ENCODE results near the gene DCST2.

Gene DCST2

DNA sequence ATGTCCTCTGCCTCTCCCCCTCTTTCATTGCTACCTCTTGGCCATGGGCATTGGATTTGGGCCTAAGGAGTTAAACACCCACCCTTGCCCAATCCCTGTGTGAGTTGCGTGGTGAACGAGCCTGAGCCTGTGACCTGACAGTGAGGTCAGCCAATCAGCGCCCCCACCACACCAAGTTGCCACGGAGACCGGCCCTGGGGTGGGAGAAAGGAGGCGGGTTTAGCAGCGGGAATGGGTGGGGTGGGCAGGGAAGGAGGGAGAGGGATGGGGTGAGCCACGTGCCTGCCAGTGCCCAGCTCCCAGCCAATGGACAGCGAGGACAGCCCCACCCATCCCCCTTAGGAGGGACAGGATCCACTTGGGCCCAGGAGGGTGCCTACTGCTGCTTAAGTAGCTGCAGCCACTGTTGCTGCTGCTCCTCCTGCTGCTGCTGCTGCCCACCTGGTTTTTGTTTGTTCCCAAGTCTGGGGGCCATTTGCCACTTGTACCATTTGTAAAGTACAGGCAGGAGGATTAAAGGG, 21.5 kb downstream of the DCST2 start:
- DNase-seq (ENCODE audit: low read depth in 2 of 2, low spot score in 1 of 2): no peak

DNA sequence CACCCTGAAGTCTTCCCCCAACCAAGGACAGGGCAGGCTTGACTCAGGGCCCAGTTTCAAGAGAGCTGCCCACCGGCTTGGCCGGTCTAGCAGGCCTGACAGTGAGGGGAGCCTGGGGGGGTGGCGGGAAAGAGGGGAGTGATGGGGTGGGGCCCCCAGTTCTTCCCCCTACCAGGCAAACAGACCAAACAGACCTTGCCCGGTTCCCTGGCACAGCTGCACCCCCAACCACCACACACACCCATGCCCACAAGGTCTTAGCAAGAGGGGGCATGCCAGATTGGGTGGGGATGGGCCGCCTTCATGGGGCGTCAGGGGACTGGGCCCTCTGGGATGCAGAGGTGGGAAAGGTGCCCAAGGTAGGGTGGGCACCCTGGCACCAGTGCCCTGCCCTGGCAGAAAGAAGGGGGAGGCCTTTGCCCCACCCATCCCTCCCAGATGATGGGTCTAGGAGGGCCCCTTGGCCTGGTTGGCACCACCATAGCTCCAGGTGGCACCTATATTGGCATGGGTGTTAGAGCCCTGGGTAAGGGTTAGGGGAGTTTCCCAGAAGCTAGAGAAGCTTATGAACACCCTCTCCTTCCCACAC, 22.1 kb downstream of the DCST2 start:
- no peak for DNase-seq (ENCODE audit: low read depth in 2 of 2, low spot score in 1 of 2)

DNA sequence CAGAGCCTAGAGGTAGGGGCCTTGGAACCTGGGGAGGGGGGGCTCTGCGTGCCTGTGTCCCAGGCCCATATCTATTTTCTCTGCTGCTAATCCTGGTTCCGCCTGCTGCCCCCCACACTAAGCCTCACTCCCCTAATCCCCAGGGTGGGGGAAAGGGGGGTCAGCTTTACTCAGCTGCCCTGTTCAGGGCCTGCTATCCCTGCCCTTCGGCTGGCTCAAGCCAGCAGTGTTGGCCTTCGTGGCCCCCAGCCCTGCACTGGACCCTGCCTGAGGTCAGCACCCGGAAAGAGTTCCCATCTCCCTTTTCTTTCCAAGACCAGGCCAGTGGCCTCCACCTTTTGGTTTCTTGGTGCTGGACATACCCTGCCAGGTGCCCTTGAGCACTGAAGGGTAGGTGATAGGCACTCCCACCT, 22.6 kb downstream of the DCST2 start:
- no peak for DNase-seq (ENCODE audit: low read depth in 2 of 2, low spot score in 1 of 2)

DNA sequence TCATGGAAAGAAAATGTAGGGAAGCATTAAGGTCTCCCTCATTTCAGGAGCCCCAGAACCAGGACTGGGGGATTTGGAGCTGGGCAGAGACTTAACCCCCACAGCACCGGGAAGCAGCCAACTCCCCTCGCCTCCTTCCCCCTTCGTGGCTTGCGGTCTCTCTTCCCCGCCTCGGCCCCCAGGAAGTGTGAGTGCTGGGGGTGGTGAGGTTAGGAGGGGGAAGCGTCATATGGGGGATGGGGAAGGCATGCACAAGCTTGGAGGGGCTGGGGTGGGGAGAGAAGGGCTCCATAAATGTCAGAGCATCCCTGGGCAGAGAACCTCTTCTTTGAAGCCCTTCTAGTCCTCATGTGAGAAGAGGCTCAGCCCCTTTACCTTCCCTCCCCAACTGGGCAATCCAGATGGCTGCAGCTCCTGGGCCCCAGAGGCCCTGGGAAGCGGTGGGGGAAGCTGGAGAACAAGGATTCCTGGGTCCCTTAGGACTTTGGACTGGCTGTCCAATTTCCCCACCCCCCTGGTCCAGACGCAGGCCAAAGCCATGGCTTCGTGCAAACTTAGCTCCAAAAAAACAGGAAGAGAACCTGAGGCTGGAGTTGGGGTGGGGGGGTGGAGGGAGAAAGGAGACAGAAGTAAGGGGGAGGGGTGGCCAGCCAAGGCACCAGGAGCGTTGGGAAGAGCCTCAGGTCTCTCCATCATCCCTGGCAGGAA, 23.2 kb downstream of the DCST2 start:
- DNase-seq (ENCODE audit: low read depth in 2 of 2, low spot score in 1 of 2): no peak

DNA sequence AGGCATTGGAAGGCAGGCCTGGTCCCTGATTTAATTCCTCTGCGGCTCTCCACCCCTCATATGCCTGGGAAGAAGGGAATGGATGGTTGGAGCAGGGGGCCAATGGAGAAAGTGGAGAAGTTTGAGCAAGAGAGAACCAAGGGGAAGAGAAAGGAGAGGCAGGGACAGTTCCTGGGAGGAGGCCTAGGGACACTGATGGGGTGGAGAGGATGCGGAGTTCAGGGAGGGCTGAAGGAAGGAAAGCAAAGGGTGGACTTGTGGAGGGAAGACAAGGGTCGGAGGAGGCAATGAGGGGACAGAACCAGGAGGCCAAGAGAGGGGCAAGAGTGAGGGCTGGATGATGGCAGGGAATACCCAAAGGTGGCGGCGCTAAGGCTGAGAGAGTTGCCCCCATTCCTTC, 23.8 kb downstream of the DCST2 start:
- no peak for DNase-seq (ENCODE audit: low read depth in 2 of 2, low spot score in 1 of 2)

DNA sequence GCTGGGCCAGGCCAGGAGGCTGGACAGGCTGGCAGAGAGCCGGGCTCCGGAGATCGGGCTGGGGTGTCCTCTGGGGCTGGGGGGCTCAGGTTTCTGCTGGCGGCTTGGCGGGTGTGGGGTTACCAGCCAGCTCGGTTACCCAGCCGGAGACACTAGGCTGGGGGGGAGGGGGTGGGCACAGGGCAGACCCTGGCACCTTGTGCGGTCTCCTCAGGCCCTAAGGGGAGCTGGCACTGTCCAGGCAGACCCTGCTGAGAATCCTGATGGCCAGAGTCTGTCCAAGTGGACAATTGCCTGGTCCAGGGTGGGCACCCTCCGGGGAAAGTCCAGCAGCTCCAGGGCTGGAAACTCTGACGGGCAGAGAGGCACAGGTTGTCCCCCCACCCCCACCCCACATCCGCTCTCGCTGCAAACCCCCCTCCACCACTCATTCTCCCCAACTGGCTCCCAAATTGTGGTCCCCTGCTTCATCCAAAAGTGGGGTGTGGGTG, 24.3 kb downstream of the DCST2 start:
- no peak for DNase-seq (ENCODE audit: low read depth in 2 of 2, low spot score in 1 of 2)

DNA sequence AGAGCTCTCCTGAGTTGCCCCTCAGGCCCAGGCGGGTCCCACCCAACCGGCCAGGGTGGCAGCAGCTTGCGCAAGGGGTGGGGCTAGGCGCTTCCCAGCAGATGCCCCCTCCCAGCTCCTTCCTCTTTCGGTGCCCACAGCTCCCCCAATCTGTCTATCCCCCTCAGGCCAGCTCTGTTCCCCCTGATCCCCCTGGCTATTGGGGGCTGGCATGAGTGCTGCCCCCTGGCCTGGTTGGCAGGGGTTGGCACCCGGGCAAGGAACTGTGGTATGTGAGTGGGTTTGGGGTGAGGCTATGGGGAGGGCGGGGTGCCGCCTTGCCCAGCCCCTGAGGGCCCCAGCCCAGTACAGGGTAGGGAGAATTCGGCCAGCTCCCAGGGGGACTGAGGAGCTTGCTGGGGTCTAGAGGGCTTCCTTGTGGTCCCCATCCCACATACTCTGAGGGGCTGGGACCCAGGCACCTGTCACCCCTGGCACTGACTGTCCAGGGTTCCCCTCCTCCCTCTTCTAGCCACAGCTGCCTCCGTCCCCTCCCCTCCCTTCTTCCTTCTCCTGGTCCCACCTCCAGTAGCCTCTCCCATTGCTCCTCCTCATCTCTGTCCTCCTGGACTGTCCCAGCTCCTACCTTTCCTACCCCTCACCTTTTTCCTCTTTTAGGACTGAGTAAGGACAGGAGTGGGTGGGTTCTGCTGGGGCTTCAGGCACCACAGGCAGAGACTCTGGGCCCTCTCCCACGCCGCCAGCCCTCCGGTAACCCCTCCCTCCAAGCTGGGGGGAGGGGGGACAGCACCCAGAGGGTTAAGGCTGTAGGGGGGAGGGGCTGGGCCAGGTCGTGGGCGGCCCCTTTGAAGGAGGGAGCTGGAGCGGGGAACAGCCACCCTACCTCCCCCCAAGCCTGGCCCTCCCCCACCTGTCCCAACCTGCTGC, 25.3 kb downstream of the DCST2 start:
- no peak for DNase-seq (ENCODE audit: low read depth in 2 of 2, low spot score in 1 of 2)

DNA sequence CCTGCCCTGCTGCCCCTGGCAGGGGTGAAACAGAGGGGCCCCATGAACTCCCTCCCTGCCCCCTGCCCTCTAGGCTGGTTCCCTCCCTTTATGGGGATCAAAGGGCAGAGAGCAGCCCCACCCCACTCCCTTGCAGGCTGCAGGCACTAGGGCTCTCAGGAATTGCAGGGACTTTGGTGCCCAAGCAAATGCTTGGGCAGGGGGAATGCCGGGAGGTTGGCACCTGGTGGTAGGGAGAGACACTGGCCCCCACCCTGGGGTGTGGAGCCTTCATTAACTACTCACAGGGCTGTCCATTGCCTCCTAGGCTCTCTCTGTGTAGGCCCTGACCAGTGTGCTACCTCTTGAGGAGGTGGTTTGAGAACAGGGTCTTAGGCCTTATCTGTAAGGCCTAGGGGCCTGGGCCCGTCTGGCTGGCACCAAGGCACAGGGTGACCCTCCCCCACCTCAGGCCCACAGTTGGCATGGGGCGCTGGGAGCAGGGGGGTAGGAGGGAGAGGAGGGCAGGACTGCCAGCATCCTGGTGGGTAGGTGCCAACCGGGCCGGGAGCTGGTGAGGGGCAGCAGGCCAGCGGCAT, 26.2 kb downstream of the DCST2 start:
- no peak for DNase-seq (ENCODE audit: low read depth in 2 of 2, low spot score in 1 of 2)

DNA sequence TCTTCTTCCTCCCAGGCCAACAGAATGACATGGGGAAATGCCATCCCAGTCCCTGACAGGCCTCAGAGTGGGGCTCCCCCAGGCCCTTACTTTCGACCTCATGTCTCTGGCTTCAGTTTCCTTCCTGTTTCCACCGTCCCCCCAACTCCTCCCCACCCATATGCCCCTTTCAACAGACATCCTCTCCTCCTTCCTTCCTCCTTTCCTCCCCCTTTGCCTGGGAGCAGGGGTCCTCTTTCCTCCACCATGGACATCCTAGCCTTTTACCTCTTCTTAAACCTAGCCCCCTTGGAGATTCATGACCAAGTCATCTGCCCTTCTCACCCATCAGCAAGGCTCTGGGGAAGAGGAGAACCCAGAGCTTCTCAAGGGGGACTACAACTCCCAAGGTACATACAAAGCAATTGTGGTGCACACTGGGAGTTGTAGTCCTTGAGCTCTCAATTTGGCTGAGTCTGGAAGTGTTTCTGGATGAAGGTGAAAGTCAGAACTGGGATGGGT, 26.9 kb downstream of the DCST2 start:
- no peak for DNase-seq (ENCODE audit: low read depth in 2 of 2, low spot score in 1 of 2)

DNA sequence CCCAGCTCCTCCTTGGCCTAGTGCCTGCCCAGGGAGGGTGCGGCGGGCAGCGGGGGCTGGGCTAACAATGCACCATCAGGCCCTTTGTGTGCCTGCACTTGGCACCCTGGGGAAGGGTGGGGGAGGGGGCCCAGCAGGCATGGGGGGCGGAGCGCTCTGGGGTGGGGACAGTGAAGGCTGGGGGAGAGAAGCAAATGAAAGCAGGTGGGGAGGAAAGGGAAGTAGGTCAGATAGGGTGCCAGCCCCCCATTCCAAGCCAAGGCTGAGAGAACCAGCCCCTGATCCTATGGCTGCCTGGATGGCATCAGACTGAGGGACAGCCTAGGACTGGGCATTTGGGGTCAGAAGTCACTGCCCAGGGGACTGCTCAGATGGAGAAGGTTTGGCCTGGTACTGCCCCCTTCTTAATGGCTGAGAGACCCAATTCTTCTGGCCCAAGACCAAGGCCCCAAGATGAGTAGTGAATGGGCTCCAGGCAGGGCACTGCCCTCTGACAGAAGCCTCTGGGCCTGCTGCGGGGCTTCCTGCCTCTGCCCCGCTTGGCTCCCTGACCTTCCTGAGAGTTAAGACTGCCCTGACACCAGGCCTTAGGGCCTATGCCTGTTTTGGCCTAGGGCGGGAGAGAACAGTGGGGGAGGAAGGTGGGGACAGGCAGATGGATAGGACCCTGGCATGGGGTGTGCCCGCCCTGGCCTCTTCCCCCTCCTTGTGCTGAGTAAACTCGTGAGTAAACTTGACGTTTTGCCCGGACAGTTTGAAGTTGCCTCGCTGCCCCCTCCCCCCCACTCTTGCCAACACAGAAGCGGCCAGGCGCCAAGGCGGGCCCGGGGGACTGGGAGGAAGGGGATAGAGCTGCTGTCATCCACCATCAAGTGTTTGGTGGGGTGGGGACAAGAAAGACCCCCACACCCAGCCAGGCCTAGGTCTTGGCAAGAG, 28.2 kb downstream of the DCST2 start:
- no peak for DNase-seq (ENCODE audit: low read depth in 2 of 2, low spot score in 1 of 2)

DNA sequence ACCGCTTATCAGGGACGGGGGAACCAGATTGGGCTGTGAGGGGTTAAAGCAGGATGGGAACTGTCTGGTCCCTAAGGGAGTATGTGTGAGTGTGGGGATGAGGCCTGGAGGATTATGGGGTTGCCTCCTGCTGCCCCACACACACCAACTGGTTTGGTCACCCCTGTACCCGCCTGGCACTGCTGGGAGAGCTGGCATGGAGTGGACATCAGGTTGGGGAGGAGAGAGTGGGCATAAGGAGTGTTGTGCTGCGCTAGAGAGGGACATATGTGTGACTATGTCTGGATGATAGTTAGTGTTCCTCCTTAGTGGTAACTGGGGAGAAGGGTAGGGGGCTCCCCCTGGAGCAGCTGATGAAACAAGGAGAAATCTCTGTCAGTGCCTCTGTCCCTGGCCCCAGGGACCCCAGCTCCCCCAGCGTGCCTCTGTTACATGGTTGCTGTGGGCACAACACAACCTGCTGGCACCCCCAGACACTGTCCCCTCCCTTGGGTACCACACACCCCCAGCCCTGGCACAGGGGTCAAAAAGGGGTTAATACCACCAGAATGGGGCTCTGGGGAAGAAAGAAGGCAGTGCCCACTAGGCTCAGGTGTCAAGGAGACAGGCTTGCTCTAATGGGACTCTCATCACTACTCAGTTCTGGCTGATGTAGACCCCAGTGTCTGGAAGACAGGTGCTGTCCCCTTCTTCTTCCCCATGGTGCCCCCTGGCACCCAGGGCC, 29.1 kb downstream of the DCST2 start:
- DNase-seq (ENCODE audit: low read depth in 2 of 2, low spot score in 1 of 2): no peak

DNA sequence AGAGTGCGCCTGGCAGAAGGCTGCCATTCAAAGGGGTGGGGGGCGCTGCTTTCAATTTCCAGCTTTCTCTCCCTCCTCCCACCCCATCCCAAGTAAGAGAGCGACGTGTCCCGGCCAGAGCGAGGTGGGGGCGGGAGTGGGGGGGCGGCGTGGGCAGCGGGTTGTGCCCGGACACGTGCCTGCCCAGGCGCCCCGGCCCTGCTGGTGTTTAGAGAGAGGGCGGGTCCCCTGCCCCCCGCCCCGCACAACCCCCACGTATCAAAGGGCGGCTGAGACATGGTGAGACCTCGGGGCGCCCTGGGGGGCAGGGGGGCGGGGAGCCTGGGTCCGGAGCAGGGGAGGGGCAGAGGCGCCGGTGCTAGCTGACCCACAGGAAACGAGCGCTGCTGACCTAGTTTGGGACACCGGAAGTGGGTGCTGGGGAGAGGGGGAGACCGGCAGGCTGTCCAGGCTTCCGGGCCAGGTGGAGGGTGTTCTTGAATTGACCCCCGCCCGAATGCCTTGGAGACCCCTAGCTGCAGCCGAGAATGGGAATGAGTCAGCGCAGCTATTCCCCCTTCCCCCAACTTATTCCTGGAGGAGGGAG, 29.7 kb downstream of the DCST2 start:
- DNase-seq (ENCODE audit: low read depth in 2 of 2, low spot score in 1 of 2): no peak

DNA sequence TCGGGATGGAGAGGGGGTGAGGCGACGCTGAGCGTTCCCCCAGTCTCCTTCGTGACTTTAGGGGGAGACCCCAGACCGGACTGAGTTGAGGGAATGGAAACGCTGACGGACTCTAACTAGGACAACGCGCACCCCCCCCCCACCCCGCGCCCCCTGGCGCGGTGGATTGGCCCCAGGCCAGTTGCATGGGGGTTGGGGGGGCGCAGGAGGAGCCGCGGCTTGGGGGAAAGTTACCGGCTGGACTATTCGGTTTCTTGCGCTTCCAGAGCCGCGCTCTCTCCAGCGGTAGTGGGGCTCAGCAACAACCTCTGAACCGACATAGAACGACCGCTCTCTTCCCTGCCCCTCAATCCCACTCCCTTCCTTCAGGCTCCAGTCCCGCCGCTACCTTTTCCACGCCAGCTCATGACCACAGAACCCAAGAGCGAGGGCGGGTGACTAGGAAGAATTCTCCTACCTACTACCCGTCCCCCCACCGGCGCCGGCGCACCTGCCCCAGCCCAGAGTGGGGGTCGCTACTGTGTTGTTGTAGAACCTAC, 30.3 kb downstream of the DCST2 start:
- DNase-seq (ENCODE audit: low read depth in 2 of 2, low spot score in 1 of 2): no peak

DNA sequence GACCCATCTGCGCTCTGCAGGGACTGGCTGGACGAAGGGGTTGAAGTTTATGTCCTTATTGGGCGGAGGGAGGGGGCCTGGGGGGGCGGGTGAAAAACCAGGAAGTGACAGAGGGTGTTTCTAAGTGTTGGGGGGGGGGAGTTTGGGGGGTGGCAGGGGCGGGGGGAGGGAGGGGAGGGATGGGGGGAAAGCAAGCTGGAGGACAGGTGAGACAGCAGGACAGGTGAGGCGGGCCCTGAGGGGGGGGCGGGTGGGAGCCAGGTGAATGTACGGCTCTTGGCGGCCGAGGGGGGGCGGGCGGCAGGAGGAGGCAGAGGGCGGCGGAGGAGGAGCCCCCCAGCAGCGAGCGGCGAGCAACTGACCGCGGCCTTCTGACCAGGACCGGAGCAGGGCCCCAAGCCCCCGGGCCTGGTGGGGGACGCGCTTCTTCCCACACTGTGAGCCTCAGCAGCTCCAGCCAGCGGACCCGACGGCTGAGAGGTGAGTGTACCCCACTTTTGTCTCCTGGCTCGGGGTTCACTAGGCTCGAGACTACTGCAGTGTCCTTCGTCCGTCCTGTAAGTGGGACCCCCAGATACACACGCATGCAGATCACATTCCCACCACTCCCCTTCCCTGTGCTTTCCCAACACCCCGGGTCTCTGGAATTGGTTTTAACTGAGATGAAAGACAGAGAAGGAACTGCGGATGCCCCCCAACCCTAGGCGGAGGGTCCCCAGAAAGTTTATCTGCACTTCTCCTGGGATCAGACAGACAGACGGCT, 30.9 kb downstream of the DCST2 start, which contains the start of gene ZBTB7B:
Gene ZBTB7B (plus strand): TSS at position 339 of the 763 bp plus-strand sequence. CDS start 11,859 bp downstream, outside the sequence.
- DNase-seq (ENCODE audit: low read depth in 2 of 2, low spot score in 1 of 2): no peak

DNA sequence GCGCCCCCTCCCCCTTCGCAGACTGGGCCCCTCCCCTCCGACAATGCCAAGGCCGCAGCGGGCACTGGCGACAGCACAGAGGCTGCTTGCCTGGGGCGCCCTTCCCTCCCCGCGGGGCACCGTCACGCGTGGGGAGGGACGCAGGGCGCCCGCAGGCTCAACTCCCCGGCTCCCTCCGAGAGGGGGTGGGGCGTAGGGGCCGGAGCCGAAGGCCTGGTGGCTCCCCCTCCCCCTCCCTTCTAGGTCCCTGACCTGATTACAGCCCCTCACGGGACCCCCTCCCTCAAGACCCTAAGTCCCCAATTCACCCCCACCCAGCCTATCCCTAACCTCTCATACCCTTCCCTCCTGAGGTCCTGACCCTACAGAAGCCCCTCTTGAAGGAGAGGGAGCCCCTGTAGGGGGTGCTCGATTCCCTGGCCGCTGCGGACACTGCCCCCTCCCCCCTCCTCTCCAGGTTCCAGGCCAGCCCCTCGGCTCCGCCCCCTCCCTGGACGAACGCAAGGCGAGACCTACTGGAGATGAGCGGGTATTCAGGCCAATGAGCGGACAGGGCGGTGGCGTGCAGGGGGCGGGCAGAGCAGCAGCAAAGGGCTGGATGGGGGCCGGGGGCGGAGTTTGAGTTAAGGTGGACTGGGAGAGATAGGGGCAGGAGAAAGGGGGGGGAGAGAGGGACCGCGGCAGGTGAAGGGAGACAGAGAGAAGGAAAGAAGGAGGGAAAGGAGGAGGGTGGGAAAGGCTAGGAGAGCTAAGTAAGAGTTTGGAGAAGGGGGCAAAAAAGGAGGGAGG, 31.7 kb downstream of the DCST2 start:
- DNase-seq (ENCODE audit: low read depth in 2 of 2, low spot score in 1 of 2): peak; percentile 90 to 95

DNA sequence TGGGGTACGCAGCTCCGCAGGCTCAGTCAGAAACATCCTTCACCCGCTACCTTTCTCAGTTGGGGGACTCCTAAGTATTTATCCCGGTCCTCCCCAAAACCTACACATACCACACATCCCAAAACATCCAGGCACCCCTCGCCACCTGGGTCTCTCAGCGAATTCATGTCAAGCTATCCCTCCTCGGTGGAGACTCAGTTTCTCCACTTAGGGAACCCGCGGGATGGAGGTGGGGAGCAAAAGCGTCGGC, 32.2 kb downstream of the DCST2 start:
- DNase-seq (ENCODE audit: low read depth in 2 of 2, low spot score in 1 of 2): no peak

DNA sequence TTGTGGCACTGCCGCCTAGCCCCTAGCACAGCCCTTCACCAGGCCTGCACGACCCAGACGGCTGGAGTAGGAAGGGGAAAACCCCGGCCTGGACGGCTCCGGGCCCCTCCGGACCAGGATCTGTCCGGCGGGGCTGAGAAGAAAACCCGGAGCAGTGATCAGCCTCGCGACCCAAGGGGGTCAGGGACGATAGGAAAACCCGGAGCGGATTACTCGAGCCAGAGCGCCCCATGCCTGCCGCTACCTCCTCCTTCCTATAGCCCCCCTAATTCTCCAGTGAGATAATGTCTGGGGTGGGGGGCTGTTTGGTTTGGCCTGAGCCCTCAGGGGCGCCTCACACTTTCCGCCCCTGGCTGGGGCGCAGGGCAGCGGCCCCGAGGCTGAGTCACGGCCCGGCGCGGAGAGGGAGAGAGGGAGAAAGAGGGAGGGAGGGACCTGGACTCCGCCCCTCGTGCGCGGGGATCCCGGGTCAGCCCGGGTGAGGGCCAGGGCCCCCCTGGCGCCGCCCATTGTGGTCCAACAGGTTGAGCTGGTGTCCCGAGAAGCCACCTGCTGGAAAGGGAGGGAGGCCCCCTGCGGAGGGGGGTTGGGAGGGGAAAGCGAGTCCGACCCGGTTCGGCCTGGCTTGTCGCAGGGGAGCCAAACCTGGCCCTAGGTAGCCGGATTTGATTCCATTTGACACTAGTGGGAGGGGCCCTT, 32.7 kb downstream of the DCST2 start:
- DNase-seq (ENCODE audit: low read depth in 2 of 2, low spot score in 1 of 2): peak in 1 of 2 donors; percentile 61

Data from stimulated activated CD8-positive, alpha-beta memory T cell treated with anti-CD3 and anti-CD28 coated beads, Interleukin-4, amount 100 ng/mL, for 1 hour (primary cell).